ENCODE measurements around the gene UPF2.

- TF ChIP-seq CTCF (optimal IDR thresholded peaks at IDR 0.05 in 1 of 3, IDR thresholded peaks at IDR 0.05 in 1 of 3, conservative IDR thresholded peaks at IDR 0.05 in 1 of 3; ENCODE audit: extremely low read depth in 1 of 3, insufficient read depth in 2 of 3, low read length in 3 of 3) (no peak), EZH2 (IDR thresholded peaks at IDR 0.05; ENCODE audit: low read length) (no peak)
Observed at GRCh38 chr10:11895598-11895997, 147.0 kb downstream of the UPF2 start.
